Keratinocyte (primary cell): ENCODE measurements around the gene PCP2. TPM values are rescaled to one million over a fixed set of nuclear protein-coding genes. Genes with fewer than 3 reads are reported as not detected.

Source experiments
- DNase-seq: peaks from one replicate; pipeline ENCODE4 v3.0.0-alpha.2; 2011; ENCODE audit warnings: low read depth, missing footprints, low spot score
- FAIRE-seq: peaks from 2 replicates; lab custom pipeline; 2011; peaks lifted over from hg19 to GRCh38; lab: Jason Lieb, UNC
- H2AFZ ChIP-seq: 2 replicates; pipeline ENCODE4 v1.6.0; 2012; ENCODE audit warnings: low read length, control low read depth, inconsistent platforms; ENCODE audit not compliant: control insufficient read depth
- H3K27ac ChIP-seq: 2 replicates; pipeline ENCODE4 v1.5.1; 2011; ENCODE audit warnings: low read length; ENCODE audit not compliant: control insufficient read depth, insufficient read depth
- H3K27me3 ChIP-seq: 3 replicates; pipeline ENCODE4 v1.6.0; 2011; ENCODE audit warnings: low read length; ENCODE audit not compliant: control insufficient read depth, insufficient read depth; ENCODE audit errors: extremely low read depth
- H3K36me3 ChIP-seq, 2 experiments: 2 replicates in 1 of 2; 3 replicates in 1 of 2; pipeline ENCODE4 v1.5.1; 2011; ENCODE audit warnings: low read length in 2 of 2, mild to moderate bottlenecking in 1 of 2; ENCODE audit not compliant: control insufficient read depth in 2 of 2, insufficient read depth in 2 of 2; ENCODE audit errors: extremely low read depth in 1 of 2
- H3K4me1 ChIP-seq: 3 replicates; pipeline ENCODE4 v1.5.1; 2011; ENCODE audit warnings: low read length; ENCODE audit not compliant: control insufficient read depth, insufficient read depth; ENCODE audit errors: extremely low read depth
- H3K4me2 ChIP-seq: 3 replicates; pipeline ENCODE4 v1.6.0; 2011; ENCODE audit warnings: low read depth, low read length; ENCODE audit not compliant: control insufficient read depth, insufficient read depth; ENCODE audit errors: extremely low read depth
- H3K4me3 ChIP-seq, 3 experiments: fragments of 200-600 bp in 1 of 3; sonication (generic) in 1 of 3; 2 replicates in 2 of 3; 3 replicates in 1 of 3; pipeline ENCODE4 v1.5.1; 2011 to 2016; ENCODE audit warnings: low read length in 3 of 3, mild to moderate bottlenecking in 3 of 3, control low read depth in 2 of 3, inconsistent platforms in 1 of 3, low read depth in 1 of 3, mixed read lengths in 1 of 3, mixed run types in 1 of 3, moderate library complexity in 1 of 3; ENCODE audit not compliant: control insufficient read depth in 2 of 3, insufficient read depth in 2 of 3; ENCODE audit errors: extremely low read depth in 1 of 3
- H3K79me2 ChIP-seq: 2 replicates; pipeline ENCODE4 v1.6.0; 2012; ENCODE audit warnings: low read length; ENCODE audit not compliant: control insufficient read depth, insufficient read depth
- H3K9ac ChIP-seq: 3 replicates; pipeline ENCODE4 v1.6.0; 2011; ENCODE audit warnings: low read length; ENCODE audit not compliant: control insufficient read depth, insufficient read depth; ENCODE audit errors: extremely low read depth
- H3K9me1 ChIP-seq: 3 replicates; pipeline ENCODE4 v1.6.0; 2011; ENCODE audit warnings: low read length; ENCODE audit not compliant: control insufficient read depth, insufficient read depth; ENCODE audit errors: extremely low read depth
- H3K9me3 ChIP-seq: 2 replicates; pipeline ENCODE4 v1.5.1; 2012; ENCODE audit warnings: low read depth, low read length; ENCODE audit not compliant: control insufficient read depth
- H4K20me1 ChIP-seq: 3 replicates; pipeline ENCODE4 v1.6.0; 2011; ENCODE audit warnings: low read length; ENCODE audit not compliant: control insufficient read depth, insufficient read depth; ENCODE audit errors: extremely low read depth
- CTCF ChIP-seq, 3 experiments: IDR thresholded peaks in 1 of 3; conservative IDR thresholded peaks in 1 of 3; optimal IDR thresholded peaks in 1 of 3; 2 replicates in 2 of 3; 3 replicates in 1 of 3; pipeline versions ENCODE3 to v1.5.1; 2011; ENCODE audit warnings: low read length in 3 of 3, mild to moderate bottlenecking in 3 of 3, moderate library complexity in 2 of 3, control low read depth in 1 of 3, inconsistent platforms in 1 of 3; ENCODE audit not compliant: insufficient read depth in 2 of 3; ENCODE audit errors: extremely low read depth in 1 of 3
- EZH2 ChIP-seq: IDR thresholded peaks from one replicate; pipeline ENCODE4 v1.6.1; 2012; ENCODE audit warnings: inconsistent platforms, mild to moderate bottlenecking, low read length, moderate library complexity
- dilution Hi-C: fragments of 300-500 bp; cut with MboI; formaldehyde crosslinking; loops from one replicate; pipeline ENCODE4 v1.7.0; 2020; ENCODE audit warnings: low sequenced_read_pairs; ENCODE audit not compliant: extremely low pct_ligation_motif_present
- polyA plus RNA-seq, 5 experiments: library from polyadenylated mRNA; depleted of rRNA in 3 of 5; stranded (reverse) in 3 of 5; stranded (forward) in 1 of 5; unstranded in 1 of 5; fragments of >200 nt; gene quantifications; 1 replicate in 1 of 5; 2 replicates in 3 of 5; 3 replicates in 1 of 5; pipeline versions ENCODE4 v1.2.1 to v1.2.3, GENCODE V29; 2011 to 2012; ENCODE audit warnings: missing spikeins in 2 of 5, low read depth in 1 of 5, low replicate concordance in 1 of 5

Gene PCP2
- polyA plus RNA-seq, 1 donor (not counting 4 experiments of a cell fraction or from before 2014, with no cell fraction given): not detected

GRCh38 chr19:7672522-7672921 is 39.0 kb upstream of the PCP2 start:
- DNase-seq: no peak

GRCh38 chr19:7670790-7671189 is 37.3 kb upstream of the PCP2 start:
- H3K9me1 ChIP-seq: no peaks in the 10 kb centered on the region
- no peak overlapping the region for H3K4me2 ChIP-seq
- no peak overlapping the region for H2AFZ ChIP-seq
- H3K27me3 ChIP-seq: peaks cover 23% of the 10 kb centered on the region
- FAIRE-seq (no peak), DNase-seq (no peak)
- H3K4me3 ChIP-seq: no peak overlapping the region
- H3K4me1 ChIP-seq: no peaks in the 10 kb centered on the region
- TF ChIP-seq CTCF (optimal IDR thresholded peaks at IDR 0.05 in 1 of 3, IDR thresholded peaks at IDR 0.05 in 1 of 3, conservative IDR thresholded peaks at IDR 0.05 in 1 of 3; ENCODE audit: extremely low read depth in 1 of 3, insufficient read depth in 2 of 3, low read length in 3 of 3) (no peak), EZH2 (no peak)
- no peak overlapping the region for H3K27ac ChIP-seq
- no peaks in the 10 kb centered on the region for H3K9me3 ChIP-seq
- H3K36me3 ChIP-seq: no peaks in the 10 kb centered on the region
- H3K79me2 ChIP-seq: no peaks in the 10 kb centered on the region
- H3K9ac ChIP-seq: no peak overlapping the region
- H4K20me1 ChIP-seq: no peaks in the 10 kb centered on the region
- dilution Hi-C loops: no loop called here

More at GRCh38 chr19:7672522-7672921, 39.0 kb upstream of the PCP2 start:
- Histone ChIP-seq H3K27ac (no peak overlapping the region), H3K4me3 (no peak overlapping the region), H3K27me3 (peaks cover 26% of the 10 kb centered on the region), H3K79me2 (no peaks in the 10 kb centered on the region), H3K4me2 (no peak overlapping the region), H3K9me1 (no peaks in the 10 kb centered on the region), H3K36me3 (no peaks in the 10 kb centered on the region), H3K9me3 (no peaks in the 10 kb centered on the region), H4K20me1 (no peaks in the 10 kb centered on the region), H3K4me1 (no peaks in the 10 kb centered on the region), H3K9ac (no peak overlapping the region), H2AFZ (no peak overlapping the region)
- dilution Hi-C loops: no loop called here
- TF ChIP-seq CTCF (optimal IDR thresholded peaks at IDR 0.05 in 1 of 3, IDR thresholded peaks at IDR 0.05 in 1 of 3, conservative IDR thresholded peaks at IDR 0.05 in 1 of 3; ENCODE audit: extremely low read depth in 1 of 3, insufficient read depth in 2 of 3, low read length in 3 of 3) (no peak), EZH2 (no peak)
- FAIRE-seq: no peak
